Measurements from ENCODE around the gene PRDM10.
A peak's percentile ranks its signal among the peaks of the same experiment; 100 is the strongest.

The PRDM10 gene

DNA sequence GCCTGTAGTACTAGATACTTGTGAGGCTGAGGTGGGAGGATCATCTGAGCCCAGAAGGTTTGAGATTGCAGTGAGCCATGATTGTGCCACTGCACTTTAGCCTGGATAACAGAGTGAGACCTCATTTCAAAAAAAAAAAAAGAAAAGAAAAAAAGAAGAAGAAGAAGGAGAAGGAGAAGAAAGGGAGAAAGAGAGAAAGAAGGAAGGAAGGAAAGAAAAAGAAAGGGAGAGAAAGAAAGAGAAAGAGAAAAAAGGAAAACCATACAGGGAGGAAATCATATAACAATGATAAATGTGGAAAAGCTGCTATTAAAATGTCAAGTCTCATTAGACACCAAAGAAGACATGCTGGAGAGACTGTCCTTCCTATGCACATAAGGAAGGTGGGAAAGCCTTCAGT lies 5.7 kb upstream of the PRDM10 start:
- DNase-seq, result no peak

DNA sequence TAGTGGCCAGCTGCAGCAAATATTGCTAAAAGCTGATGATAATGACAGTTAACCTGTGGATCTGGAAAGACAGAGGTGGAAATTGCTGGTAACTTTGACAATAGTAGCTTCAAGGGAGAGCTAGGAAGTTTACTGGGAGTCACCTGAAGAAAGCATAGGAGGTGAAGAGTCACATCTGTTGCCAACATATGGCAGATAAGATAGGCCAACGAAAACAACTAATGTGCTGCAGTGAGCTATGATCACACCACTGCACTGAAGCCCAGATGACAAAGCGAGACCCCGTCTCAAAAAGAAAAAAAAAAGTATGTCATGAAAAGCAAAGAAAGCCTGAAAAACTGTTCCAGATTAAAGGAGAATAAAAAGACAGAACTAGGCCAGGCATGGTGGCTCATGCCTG lies 4.3 kb upstream of the PRDM10 start:
- no peak for DNase-seq

DNA sequence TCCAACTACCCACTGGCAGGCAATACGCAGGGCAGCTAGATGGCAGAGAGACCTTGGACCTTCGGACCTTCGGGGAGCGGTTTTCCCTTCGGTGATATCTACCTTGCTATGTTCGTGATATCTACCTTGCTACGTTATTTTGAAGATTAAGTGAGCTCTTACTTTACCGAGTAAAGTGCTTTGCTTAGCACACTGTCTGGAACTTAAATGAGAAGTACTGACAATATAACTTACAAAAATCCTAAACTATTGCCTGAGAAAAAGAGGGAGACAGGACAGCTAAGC lies 1.0 kb upstream of the PRDM10 start:
- no peak for DNase-seq

DNA sequence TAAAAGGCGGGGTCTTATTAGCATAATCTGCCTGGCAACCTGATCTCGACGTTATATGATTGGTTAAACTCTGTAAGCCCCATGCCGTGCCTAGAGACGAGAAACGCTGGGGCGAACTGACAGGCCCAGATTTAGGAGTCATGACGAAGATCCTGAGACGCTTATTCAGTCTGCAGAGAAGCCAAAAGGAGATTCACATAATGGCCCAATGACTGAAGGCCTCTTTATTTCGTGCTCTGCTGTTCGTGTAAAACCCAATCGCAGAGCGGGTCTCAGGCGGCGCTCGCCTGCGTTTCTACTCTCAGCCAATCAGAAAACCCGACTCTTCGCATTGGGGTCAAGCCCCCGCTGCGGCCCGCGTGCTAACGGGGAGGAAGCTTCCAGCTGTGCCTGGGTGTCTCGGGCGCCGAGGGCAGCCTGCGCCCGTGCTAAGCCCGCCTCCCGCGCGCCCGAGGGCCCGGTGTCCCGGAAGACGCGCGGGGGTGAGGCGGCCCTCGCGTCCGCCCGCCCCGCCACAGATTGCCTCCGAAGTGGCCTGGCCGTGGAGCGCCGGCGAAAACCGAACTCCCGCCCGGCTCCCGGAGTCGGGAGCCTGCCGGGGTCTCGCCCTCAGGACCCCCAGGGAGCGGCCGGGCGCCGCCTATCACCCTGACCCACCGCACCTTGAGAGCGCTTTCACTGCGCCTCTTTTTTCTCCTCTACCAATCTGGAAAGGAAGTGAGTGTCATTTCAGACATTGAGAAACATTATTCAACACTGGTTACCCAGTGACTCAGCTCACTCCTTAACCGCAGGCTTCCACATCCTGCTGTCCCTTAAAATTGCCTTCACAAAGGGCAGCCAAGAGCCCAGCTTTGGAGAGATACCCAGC lies 446 bp upstream of the PRDM10 start:
- DNase-seq, result peak; percentile 99

DNA sequence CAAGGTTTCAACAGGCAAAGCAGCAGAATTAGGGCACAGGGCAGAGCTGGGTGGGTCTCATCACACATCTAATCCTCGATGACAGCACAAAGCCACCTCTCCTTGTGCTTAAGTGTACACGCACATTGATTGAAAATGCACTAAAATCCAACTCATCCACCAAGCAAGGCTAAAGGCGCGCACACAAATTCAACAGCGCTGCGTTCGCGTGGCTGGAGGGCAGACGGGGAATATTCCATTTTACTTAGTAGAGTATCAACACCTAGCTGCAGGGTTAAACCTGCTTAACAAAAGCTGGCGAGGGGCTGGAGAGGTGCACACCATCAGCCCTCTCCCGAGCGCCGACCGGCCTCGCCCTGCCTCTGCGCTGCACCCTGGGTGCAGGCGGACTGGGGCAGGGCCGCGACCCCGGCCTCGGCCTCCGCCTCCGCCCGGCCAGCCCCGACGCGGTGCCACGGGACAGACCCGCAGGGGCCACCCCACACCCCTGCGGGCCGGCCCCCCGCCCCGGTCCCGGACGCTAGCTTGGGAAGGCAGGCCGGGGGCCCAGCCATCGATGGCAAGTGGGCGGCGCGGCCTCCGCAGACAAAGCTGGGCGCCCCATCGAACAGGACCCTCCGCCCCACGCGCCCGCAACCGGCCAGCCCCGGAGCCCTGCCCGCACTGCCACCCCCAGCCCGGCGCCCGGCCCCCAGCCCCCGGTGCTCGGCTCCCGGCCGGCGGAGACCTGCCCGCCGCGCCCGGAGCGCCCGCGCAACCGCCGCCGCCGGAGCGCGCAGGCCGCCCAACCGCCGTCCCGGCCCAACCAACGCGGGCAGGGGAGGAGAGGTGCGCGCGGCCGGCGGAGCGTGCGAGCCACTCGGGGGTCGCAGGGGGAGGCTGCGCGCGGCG lies 929 bp downstream of the PRDM10 start:
- DNase-seq, result peak; percentile 34

DNA sequence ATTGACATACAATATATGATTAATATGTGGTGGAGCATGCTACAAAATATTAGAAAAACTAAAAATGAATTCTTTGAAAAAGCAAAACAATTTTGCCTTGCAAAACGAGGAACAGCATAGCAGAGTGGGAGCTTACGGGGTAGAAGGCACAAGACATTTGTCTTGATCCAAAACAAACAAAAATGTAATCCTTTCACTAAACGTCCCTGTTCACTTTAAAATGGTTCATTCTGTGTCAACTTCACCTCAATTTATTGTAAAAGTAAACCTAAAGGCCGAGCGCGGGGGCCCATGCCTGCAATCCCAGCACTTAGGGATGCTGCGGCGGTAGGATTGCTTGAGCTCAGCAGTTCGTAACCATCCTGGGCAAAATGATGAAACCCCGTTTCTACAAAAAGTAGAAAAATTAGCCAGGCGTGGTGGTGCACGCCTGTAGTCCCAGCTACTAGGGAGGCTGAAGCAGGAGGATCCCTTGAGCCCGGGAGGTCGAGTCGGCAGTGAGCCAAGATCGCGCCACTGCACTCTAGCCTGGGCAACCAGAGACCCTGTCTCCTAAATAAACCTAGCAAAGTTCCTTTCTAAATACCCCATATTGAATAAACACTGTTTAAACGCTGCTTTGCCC lies 2.0 kb downstream of the PRDM10 start:
- no peak for DNase-seq

DNA sequence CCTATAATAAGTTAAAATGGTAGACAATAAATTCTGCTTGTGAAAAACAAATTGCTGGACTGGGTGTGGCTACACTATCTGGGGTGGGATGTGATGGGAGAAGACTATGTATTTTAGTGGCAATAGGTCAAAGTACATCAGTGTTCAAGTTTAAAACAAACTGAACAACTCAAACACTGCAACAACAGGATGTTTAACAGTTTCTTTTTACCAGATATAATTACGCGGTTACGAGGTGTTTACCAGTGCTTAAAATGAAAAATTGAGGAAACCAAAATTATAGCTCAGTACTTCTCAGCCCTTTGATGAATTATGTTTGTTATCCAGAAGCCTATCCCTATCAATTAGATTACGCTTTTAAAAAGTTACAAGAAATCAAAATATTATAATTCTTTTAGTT lies 3.2 kb downstream of the PRDM10 start:
- DNase-seq, result no peak

DNA sequence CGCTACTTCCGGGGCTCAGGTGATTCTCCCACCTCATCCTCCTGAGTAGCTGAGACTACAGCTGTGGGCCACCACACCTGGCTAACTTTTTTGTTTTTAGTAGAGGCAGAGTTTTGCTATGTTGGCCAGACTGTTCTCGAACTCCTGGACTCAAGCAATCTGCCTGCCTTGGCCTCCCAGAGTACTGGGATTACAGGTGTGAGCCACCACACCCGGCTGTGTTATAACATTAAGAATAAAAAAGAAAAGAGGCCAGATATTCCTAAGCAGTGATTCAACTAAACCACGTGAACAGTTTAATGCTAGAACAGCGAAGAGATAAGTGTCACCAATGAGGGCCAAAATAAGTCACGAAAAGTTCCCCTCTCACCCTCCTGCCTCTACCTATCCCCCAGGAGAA lies 3.7 kb downstream of the PRDM10 start:
- DNase-seq, result no peak

DNA sequence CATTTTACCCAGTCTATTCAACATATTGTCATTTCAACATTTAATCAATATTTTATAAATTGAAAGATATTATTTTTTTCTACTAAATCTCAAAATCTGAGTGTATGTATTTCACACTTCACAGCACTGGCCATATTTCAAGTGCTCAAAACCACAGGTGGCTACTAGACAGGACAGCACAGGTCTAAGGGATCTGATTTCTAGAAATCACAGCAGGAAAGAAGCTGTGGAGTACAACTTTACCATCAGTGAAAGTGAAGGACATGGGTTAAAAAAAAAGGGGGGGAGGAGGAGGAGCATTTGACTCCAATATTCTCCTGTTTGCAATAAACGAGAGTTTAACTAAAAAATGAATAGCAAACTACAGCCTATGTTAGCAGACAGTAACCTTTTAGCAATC lies 4.5 kb downstream of the PRDM10 start:
- no peak for DNase-seq

DNA sequence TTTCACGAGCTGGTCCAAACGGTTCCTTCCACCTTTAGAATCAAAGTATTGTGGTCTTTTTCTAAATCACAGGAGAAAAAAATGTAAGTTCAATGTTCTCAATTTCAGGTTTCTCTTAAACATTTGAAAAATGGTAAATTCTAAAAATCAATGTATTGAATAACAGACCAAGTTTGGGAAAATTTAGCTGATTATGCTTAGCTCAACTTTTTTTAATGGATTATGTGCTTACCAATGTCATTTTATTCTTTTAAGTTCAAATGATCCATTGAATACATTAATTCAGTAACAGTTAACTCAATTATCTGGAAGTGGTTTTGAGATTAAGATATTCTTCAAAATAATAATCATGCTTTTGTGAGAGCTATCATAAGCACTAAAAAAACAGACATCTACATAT lies 5.1 kb downstream of the PRDM10 start:
- no peak for DNase-seq

DNA sequence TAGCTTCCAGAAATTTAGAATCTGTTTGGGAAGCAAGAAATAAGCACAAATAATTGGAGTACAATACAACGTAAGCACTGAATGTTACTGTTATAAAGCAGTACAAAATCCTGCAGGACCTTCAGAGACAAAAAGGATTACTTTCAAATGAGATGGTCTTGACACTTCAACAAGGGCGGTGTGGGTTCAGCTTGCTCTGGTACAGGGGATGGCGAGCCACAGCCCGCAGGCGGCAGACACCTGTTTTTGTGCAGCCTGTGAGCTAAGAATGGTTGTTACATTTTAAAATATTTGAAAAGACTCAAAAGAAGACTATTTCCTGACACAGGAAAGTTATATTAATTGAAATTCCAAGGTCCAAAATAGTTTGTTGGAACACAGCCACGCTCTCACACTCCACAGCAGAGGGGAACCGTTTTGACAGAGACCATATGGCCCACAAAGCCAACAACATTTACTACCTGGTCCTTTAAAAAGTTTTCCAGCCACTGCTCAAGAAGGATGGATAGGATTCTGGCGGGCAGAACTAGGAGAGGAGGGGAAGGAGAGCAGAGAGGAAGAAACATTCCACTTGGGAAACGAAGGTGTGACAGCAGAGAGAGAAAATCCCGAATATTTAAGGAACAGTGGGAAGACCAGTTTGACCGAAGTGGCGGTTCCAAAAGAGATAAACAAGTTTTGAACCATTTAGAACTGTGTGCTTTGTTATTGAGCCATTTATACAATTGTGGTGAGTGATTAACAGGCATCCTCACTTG lies 6.3 kb downstream of the PRDM10 start:
- DNase-seq, result no peak

DNA sequence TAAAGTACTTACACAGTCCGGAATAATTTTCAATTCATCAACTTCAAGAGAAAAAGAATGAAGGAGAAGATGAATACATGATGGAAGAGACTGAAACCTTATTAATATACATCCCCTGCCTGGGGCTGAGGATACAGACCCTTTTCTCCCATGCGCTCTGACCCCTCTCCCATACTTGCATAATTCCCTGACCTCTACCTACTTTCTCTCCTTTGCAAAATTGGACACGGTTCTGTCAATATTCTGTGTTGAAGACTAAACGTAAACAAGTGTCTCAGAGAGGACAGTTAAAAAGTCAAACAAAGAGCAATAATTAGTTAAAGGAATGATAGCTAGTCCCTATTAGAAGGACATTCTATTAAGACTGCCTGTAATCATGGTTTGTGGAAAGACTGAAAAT lies 7.5 kb downstream of the PRDM10 start:
- DNase-seq, result no peak

DNA sequence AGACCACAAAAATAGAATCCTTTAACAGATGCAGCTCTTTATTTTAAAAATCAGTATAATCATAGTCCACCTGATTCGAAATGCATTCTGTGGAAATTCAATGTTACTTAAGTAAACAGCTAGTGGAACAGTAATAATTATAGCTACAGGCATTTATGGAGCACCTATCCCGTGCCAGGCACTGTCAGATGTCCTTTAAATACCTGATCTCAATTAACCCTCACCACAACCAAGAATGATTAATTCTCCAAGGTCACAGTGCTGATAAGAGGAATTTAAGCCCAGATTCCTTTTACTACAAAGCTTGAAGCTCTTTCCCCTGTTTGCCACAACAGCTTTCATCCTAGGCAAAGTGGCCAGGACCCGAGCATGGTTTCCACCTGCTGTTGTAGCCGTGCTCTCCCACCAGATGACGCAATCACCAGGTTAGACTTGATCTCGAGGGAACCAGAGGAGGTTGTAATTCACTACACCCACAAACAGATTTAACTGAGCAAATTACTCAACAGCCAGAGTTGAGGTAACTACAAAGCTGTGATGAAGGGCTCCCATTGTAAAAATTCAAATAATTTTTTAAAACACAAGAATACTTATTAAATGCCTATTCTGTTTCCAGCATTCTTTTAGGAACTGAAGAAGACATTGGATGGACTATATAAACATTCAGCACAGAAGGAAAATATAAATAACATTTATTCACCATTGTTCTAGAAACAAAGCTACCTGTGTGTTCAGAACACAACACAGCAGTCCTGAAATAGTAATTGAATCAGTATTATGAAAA lies 10.3 kb downstream of the PRDM10 start:
- peak; percentile 44 for DNase-seq

DNA sequence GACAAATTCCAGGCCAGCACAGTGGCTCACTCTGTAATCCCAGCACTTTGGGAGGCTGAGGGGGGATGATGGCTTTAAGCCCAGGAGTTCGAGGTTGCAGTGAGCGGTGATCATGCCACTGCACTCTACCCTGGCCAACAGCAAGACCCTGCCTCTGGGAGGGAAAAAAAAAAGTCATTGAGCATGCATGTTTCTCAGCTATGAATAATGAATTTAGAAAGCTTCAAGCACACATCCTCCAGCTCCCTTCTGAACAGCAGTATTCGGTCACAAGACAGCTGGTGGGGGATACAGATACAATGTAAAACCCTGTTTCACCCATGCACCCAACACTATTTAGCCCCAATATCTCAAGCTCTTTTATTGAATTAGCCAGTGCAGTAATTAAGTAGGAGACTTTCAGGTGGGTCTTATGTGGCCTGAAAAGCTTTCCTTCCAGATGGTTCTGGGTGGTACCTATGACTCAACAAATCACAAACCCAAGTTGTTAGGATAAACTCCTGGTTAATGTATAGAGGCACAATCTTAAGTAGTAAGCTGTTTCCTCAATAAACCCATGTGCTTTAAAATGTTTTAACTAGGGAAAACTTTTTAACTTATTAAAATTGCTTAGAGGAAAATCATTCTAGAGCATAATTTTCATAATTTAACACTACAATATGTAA lies 13.4 kb downstream of the PRDM10 start:
- DNase-seq, result no peak

DNA sequence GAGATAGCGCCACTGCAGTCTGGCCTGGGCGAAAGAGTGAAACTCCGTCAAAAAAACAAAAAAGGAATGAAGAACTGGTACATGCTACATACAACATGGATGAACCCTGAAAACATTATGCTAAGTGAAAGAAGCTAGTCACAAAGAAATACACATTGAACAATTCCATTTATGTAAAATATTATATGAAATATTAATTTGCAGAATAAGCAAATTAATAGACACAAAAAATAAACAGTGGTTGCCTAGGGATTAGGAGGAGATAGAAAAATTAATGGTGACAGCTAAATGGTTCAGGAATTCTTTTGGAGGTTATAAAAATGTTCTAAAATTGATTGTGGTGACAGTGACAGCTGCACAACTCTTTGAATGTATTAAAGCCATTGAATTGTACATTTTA lies 14.7 kb downstream of the PRDM10 start:
- no peak for DNase-seq

DNA sequence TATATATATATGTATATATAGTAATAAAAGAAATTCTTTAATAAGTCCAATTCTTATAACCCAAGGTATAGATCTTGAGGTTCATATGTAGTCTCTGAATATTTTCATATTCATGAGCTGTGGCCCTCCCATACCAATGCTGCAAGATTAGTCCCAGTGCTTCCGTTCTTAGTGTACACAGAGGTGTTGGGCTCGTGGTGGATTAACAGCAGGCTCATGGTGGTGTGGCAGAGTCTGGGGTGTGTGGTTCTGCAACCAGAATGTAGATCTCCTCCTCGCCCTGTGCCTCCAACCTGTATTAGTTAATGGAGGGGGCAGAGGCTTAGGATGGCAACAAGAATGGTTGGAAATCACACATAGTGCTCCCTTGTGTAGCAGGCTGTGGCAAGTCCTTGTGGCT lies 16.8 kb downstream of the PRDM10 start:
- DNase-seq, result no peak

DNA sequence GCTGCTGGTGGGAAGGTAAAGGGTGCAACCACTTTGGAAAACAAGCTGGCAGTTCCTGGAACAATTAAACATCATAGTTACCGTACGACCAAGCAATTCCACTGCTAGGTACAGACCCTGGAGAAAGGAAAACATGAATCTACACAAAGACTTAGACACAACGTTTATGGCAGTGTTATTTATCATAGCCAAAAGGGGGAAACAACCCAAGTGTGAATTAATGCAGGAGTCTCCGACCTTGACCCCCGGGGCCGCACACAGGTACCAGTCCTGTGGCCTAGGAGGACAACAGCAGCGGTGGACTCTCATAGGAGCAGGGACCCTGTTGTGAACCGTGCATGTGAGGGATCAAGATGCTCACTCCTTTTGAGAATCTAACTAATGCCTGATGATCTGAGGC lies 22.5 kb downstream of the PRDM10 start:
- no peak for DNase-seq

DNA sequence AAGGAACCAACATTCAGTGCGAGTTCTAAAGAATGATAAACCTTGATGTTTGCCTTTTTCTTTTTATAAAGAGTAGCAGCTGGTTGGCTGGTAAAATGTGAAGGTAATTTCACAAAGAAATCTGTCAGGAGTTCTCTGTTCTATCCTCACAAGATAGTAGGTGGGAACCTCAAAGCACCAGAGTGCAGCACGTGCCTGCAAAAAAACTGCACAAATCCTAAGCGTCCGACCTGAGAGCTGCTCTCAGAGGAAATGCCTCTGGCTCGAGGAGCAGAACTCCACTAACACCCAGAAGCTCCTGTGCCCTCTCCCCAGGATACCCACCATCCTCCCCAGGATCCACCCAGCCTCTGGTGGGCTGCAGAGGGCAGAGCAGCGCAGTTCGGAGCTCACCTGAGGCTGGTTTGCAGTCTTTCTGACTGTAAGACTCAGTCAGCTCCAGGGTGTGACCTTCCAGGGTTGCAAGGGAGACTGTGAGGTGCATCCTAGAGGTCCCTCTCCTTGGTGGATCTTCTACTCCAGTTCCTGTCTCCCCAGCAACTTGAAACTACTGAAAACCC lies 23.5 kb downstream of the PRDM10 start:
- DNase-seq, result no peak

DNA sequence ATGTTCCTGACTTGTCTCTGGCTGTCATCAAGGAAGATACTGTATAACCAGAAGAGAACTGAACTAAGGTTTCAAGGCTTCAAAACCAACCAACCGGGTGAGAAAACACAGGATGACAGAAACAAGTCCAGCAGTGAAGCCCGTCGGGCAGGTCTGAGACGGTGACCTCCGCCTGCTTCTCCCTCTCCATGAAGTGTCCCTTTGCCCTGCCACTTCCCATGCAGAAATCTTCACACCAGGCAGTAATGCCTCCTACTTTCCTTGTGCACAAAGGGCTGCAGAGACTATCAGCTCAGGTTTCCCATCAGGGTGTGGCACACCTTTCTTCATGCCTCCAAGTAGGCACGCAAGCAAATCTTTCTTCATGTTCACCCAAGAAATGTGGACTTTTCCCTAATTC lies 24.2 kb downstream of the PRDM10 start:
- no peak for DNase-seq

DNA sequence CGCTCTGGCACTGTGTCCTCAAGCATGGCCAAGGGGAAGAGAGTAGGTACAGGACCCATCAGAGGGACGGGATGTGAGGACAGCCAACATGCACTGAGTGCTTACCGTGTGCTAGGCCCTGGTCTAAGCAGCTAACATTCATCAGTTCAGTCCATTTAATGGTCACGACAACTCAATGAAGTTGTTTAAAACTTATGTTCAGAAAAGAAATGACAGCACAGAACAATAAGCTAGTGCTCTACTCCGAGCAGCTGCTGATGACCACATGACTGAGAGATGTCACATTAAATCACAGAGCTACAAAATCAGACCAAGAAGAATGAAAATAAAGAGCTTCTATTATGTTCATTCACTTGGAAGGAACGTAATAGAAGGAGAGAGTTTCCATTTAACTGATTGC lies 26.3 kb downstream of the PRDM10 start:
- DNase-seq, result no peak

DNA sequence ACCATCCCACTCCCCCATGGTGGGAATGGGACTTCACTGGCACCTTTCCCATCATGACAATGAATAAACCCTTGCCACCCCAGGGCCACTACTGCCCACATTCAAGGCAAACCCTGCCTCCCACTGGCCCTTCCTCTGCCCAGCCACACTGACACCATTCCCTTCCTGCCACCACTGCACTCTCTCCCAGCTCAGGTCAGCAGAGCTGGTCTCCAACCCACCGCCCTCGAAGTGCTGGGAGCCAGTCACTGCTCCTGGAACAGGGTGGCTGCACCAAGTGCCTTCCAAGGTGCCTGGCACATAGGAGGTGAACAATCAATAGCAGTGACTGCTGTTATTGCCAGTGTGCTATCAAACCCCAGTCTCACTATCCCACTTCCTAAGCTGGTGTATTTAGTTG lies 27.1 kb downstream of the PRDM10 start:
- no peak for DNase-seq

DNA sequence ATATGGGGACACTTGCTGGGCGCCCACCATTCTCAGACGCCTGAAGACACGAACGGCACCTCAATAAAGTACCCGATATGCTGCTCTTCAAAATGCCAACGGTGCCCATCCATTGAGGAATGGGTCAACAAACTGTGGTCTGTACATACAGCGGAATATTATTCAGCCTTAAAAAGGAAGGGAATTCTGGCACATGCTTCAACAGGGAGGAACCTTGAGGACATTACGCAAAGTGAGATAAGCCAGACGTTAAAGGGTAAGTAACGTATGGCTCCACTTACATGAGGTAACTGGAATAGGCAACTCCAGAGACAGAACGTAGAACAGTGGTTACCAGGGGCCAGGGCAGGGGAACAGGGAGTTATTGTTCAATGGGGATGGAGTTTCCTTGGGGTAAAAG lies 28.0 kb downstream of the PRDM10 start:
- no peak for DNase-seq

Measured in NCI-H1105 (cell line).